Mesendoderm (in vitro differentiated cells): ENCODE results near the gene RIPK3.
A peak's percentile ranks its signal among the peaks of the same experiment; 100 is the strongest.

Experiments
- DNase-seq: peaks from one replicate; pipeline ENCODE4 v3.0.0; 2013
- H2AK5ac ChIP-seq: 2 replicates; pipeline ENCODE4 v1.6.1; 2013; ENCODE audit warnings: low read length, inconsistent platforms
- H2BK120ac ChIP-seq: 2 replicates; pipeline ENCODE4 v1.6.1; 2013; ENCODE audit warnings: low read depth, mild to moderate bottlenecking, low read length, moderate library complexity, mixed read lengths
- H2BK15ac ChIP-seq: replicated peaks from 2 replicates; pipeline ENCODE4 v1.6.1; 2013; ENCODE audit warnings: low read depth, mild to moderate bottlenecking, moderate library complexity
- H2BK5ac ChIP-seq: 2 replicates; pipeline ENCODE4 v1.6.1; 2013; ENCODE audit warnings: low read length, inconsistent platforms
- H3K18ac ChIP-seq: 2 replicates; pipeline ENCODE4 v1.6.1; 2013; ENCODE audit warnings: mild to moderate bottlenecking, low read length, mixed read lengths
- H3K23ac ChIP-seq: one replicate; pipeline ENCODE4 v1.6.1; 2013; ENCODE audit warnings: low read length
- H3K27ac ChIP-seq: 2 replicates; pipeline ENCODE4 v1.5.1; 2013; ENCODE audit warnings: low read depth, mild to moderate bottlenecking, inconsistent platforms, low read length, moderate library complexity
- H3K27me3 ChIP-seq: 2 replicates; pipeline ENCODE4 v1.6.1; 2013; ENCODE audit warnings: low read length, control low read depth, mild to moderate bottlenecking, inconsistent platforms; ENCODE audit not compliant: insufficient read depth, poor library complexity
- H3K36me3 ChIP-seq: 2 replicates; pipeline ENCODE4 v1.6.1; 2013; ENCODE audit warnings: low read length, inconsistent platforms; ENCODE audit not compliant: control insufficient read depth, insufficient read depth
- H3K4ac ChIP-seq: one replicate; pipeline ENCODE4 v1.6.1; 2013; ENCODE audit warnings: low read depth, mild to moderate bottlenecking, low read length, moderate library complexity
- H3K4me1 ChIP-seq: 2 replicates; pipeline ENCODE4 v1.6.1; 2013; ENCODE audit warnings: low read depth, low read length, inconsistent platforms; ENCODE audit not compliant: control insufficient read depth
- H3K4me2 ChIP-seq: 2 replicates; pipeline ENCODE4 v1.6.1; 2013; ENCODE audit warnings: low read length
- H3K4me3 ChIP-seq: 2 replicates; pipeline ENCODE4 v1.5.1; 2013; ENCODE audit warnings: mild to moderate bottlenecking, low read length
- H3K56ac ChIP-seq: one replicate; pipeline ENCODE4 v1.6.1; 2013; ENCODE audit warnings: low read length
- H3K79me1 ChIP-seq: 2 replicates; pipeline ENCODE4 v1.6.1; 2013; ENCODE audit warnings: low read length, inconsistent platforms
- H3K79me2 ChIP-seq: 2 replicates; pipeline ENCODE4 v1.6.1; 2013; ENCODE audit warnings: mild to moderate bottlenecking, low read length; ENCODE audit not compliant: control insufficient read depth, insufficient read depth
- H3K9ac ChIP-seq: 2 replicates; pipeline ENCODE4 v1.6.1; 2013; ENCODE audit warnings: low read length, inconsistent platforms
- H4K5ac ChIP-seq: one replicate; pipeline ENCODE4 v1.6.1; 2013; ENCODE audit warnings: low read length
- H4K8ac ChIP-seq: one replicate; pipeline ENCODE4 v1.6.1; 2013; ENCODE audit warnings: low read depth, mild to moderate bottlenecking, control low read depth, low read length, moderate library complexity
- WGBS: extraction: QIAGEN DNeasy Blood & Tissue Kit; methylation state at CpG from one replicate; pipeline ENCODE4 v1.1.7; 2013; ENCODE audit warnings: low lambda C conversion rate, missing lambda C conversion rate; ENCODE audit not compliant: insufficient coverage; ENCODE audit errors: extremely low coverage; 5-methylcytosine and 5-hydroxymethylcytosine counted together

The RIPK3 gene

DNA sequence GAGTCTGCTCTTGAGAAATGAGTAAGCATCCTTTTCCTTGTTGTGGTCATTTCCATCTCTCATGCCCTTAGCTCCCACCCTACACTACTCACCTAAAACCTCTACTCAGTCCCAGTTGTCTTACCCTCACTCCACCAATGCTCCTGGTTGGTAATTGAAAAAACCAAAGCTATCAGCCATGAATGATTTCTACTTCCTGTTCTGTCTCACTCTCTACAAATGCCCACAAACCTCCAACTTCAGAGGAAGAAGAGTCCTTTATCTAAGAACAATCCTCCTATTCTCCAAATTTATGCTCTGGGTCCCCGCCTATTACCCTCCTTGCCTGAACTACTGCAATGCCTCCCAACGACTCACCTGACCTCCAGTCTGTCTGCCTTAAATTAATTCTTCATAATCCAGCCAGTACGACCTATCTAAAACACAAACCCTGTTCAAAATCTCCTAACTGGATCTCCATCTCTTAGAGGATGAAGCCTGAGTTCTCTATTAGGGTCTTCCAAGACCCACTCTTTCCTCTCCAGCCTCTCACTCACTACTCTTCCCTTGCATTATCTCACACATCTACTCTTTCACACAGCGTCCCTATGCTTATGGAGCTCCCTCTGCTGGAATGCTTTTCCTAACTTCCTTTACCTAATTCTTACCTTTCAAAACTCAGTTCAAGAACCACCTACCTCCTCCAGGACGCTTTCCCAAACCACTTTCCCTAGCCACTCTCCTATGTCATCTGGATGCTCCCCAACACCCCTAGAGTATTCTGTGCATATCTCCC, 42.4 kb downstream of the RIPK3 start:
- H3K4ac ChIP-seq, result no peak overlapping the region
- peaks cover 15% of the 10 kb centered on the region for H3K79me1 ChIP-seq
- no peak overlapping the region for H2BK15ac ChIP-seq
- H3K56ac ChIP-seq, result no peak overlapping the region
- DNase-seq, result peak; percentile 85
- H3K79me2 ChIP-seq, result peaks cover 10% of the 10 kb centered on the region
- H3K27ac ChIP-seq, result no peak overlapping the region
- H3K23ac ChIP-seq, result no peak overlapping the region
- H3K4me3 ChIP-seq, result no peak overlapping the region
- no peak overlapping the region for H4K8ac ChIP-seq
- no peak overlapping the region for H4K5ac ChIP-seq
- H2AK5ac ChIP-seq, result no peak overlapping the region
- no peak overlapping the region for H2BK5ac ChIP-seq
- peaks cover 2% of the 10 kb centered on the region for H3K36me3 ChIP-seq
- no peaks in the 10 kb centered on the region for H3K27me3 ChIP-seq
- no peak overlapping the region for H2BK120ac ChIP-seq
- no peak overlapping the region for H3K18ac ChIP-seq
- H3K9ac ChIP-seq, result no peak overlapping the region
- H3K4me1 ChIP-seq, result peaks cover 8% of the 10 kb centered on the region
- no peak overlapping the region for H3K4me2 ChIP-seq
- WGBS, result no CpG with 5 or more reads among the region's 5 CpGs

DNA sequence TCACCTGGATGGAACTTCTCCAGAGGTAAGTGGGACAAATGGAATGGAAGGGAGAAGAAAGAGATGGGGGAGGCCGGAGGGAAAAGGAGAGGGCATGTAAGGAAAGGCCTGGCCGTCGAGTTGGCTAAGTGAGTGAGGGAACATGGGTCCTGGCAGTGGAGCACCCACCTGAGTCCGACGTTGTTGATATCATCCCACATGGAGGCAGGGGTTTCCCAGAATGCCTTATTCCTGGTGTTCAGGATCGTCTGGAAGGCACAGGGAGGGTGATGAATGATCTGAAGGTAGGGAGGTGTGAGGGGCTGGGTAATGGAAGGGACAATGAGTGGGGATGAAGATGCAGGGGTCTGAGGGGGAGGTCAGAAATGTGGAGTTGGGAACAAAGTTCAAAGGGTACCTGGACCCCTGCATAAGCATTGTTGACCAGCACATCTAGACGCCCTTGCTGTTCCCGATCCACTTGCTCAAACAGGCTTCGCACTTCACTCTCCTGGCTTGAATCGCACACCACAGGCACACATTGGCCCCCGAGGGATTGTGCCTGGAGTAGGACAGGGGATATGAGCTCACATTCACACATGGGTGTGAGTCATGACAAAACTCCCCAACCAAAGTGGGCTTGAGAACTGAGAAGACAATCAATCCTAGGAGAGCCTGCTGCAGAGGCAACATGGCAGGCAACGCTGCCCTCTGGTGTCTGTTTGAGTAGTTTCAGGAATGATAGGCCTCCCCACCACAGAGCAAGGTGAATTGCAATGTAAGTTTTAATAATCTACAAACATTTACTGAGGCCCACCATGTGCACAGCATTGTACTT, 43.2 kb downstream of the RIPK3 start:
- H4K8ac ChIP-seq, result no peak overlapping the region
- no peak overlapping the region for H2BK15ac ChIP-seq

DNA sequence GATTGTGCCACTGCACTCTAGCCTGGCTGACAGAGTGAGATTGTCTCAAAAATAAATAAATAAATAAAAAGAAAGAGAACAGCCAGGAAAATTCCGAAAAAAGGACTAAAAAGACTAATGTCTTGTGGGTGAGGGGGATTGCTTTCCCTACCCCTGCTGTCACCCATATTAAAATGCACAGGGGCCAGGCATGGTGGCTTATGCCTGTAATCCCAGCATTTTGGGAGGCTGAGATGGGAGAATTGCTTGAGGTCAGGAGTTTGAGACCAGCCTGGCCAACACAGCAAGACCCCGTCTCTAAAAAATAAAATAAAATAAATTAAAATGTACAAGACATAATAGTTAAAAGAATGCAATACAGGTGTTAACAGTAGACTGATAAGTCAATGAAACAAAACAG, 46.3 kb downstream of the RIPK3 start:
- no peak overlapping the region for H2AK5ac ChIP-seq

More for the DNA sequence above, 43.2 kb downstream of the RIPK3 start:
- Histone ChIP-seq H2BK120ac (no peak overlapping the region), H3K4ac (no peak overlapping the region), H3K56ac (peak overlapping the region; percentile 63), H3K4me2 (no peak overlapping the region), H3K4me3 (no peak overlapping the region), H3K79me1 (peaks cover 14% of the 10 kb centered on the region), H3K23ac (no peak overlapping the region), H2BK5ac (no peak overlapping the region), H3K79me2 (peaks cover 10% of the 10 kb centered on the region), H4K5ac (no peak overlapping the region), H3K36me3 (no peaks in the 10 kb centered on the region), H3K18ac (no peak overlapping the region), H3K27me3 (no peaks in the 10 kb centered on the region), H3K4me1 (peaks cover 8% of the 10 kb centered on the region), H3K27ac (no peak overlapping the region), H2AK5ac (no peak overlapping the region), H3K9ac (peak overlapping the region; percentile 24)
- DNase-seq, result peak; percentile 97
- WGBS, result no CpG with 5 or more reads among the region's 12 CpGs

DNA sequence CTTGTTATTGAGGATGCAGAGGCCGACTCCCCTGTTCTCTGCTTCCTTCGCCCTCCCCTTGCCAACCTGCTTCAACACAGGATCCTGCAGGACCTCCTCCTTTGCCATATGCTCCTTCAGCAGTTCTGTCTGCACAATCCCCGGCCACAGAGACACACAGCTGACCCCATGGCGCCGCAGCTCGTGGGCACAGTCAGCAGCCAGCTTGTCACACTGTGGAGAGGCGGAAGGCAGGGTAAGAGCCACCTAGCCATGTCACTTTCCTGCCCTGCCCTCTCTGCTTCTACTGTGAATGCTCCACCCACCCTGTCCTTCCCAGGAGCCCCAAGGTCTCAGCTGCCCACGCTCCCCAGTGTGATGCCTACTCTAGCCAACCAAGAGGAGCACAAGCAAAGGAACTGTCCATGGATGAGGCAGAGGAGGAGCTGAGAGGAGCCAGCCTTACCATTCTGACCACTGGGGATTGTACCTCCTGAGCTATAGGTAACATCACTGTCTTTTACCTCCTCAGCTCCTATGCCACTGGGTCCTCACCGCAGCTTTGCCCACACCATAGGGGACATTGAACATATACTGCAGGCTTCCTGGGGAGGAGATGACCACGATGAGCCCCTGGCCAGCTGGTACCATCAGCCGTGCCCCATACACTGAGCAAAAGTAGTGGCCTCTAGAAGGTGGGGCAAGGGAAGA, 47.5 kb downstream of the RIPK3 start:
- no peak overlapping the region for H3K4me3 ChIP-seq
- H3K27ac ChIP-seq, result no peak overlapping the region
- no peaks in the 10 kb centered on the region for H3K79me2 ChIP-seq
- no peaks in the 10 kb centered on the region for H3K27me3 ChIP-seq
- no peak overlapping the region for H3K9ac ChIP-seq
- H3K4ac ChIP-seq, result no peak overlapping the region
- H2BK120ac ChIP-seq, result no peak overlapping the region
- H3K23ac ChIP-seq, result no peak overlapping the region
- no peaks in the 10 kb centered on the region for H3K4me1 ChIP-seq
- H3K4me2 ChIP-seq, result no peak overlapping the region
- peaks cover 2% of the 10 kb centered on the region for H3K36me3 ChIP-seq
- H4K8ac ChIP-seq, result no peak overlapping the region
- no peak overlapping the region for H3K18ac ChIP-seq
- H3K79me1 ChIP-seq, result no peaks in the 10 kb centered on the region
- no peak for DNase-seq
- H2BK15ac ChIP-seq, result no peak overlapping the region
- WGBS, result no CpG with 5 or more reads among the region's 11 CpGs
- H4K5ac ChIP-seq, result no peak overlapping the region
- no peak overlapping the region for H2BK5ac ChIP-seq
- no peak overlapping the region for H3K56ac ChIP-seq
- H2AK5ac ChIP-seq, result no peak overlapping the region

More for the DNA sequence above, 46.3 kb downstream of the RIPK3 start:
- H3K4ac ChIP-seq, result no peak overlapping the region
- no CpG with 5 or more reads among the region's 2 CpGs for WGBS
- H3K56ac ChIP-seq, result no peak overlapping the region
- no peaks in the 10 kb centered on the region for H3K79me1 ChIP-seq
- no peak overlapping the region for H3K4me2 ChIP-seq
- H3K27ac ChIP-seq, result no peak overlapping the region
- H3K4me1 ChIP-seq, result no peaks in the 10 kb centered on the region
- H3K36me3 ChIP-seq, result peaks cover 2% of the 10 kb centered on the region
- no peaks in the 10 kb centered on the region for H3K27me3 ChIP-seq
- no peak overlapping the region for H3K23ac ChIP-seq
- H3K79me2 ChIP-seq, result no peaks in the 10 kb centered on the region
- no peak overlapping the region for H3K9ac ChIP-seq
- no peak overlapping the region for H4K5ac ChIP-seq
- H3K4me3 ChIP-seq, result no peak overlapping the region
- H2BK15ac ChIP-seq, result no peak overlapping the region
- no peak for DNase-seq
- no peak overlapping the region for H2BK5ac ChIP-seq
- H4K8ac ChIP-seq, result no peak overlapping the region
- H3K18ac ChIP-seq, result no peak overlapping the region
- no peak overlapping the region for H2BK120ac ChIP-seq

DNA sequence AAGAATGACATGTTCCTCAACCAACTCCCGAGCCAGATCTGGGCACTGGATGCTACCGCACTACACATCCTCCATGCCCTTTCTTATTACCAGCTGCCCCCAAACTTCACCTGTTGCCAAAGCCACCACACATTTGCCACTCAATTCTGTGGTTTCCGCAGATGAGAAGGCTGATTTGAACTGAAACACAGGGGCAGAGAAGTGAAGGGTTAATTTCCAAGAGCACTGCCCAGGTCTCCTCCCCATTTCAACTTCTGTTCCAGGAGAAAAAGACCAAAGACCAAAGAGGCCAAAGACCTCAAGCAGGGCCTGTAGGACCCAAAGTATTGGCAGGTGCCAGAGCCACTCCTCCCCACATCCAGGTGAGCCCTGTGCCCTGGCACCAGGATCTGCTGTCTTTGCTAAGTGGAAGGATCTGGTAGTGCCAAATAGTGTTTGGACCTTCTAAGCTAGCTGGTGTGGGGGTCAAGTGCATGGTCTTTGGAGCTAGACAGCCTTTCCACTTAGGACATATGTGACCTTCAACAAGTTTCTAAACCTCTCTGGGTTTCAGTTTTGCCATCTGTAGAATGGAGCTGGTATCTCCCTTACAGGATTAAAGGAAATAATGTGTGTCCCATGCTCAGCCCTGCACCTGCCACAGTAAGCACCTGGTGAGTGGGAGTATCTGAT, 48.2 kb downstream of the RIPK3 start:
- no peaks in the 10 kb centered on the region for H3K27me3 ChIP-seq
- no peak overlapping the region for H3K4me2 ChIP-seq
- no peak overlapping the region for H3K9ac ChIP-seq
- H2BK120ac ChIP-seq, result no peak overlapping the region
- no peaks in the 10 kb centered on the region for H3K79me2 ChIP-seq
- H2AK5ac ChIP-seq, result no peak overlapping the region
- no peak overlapping the region for H3K56ac ChIP-seq
- peaks cover 2% of the 10 kb centered on the region for H3K36me3 ChIP-seq
- no CpG with 5 or more reads among the region's 3 CpGs for WGBS
- H3K23ac ChIP-seq, result no peak overlapping the region
- H3K18ac ChIP-seq, result no peak overlapping the region
- DNase-seq, result no peak
- no peak overlapping the region for H4K5ac ChIP-seq
- no peaks in the 10 kb centered on the region for H3K79me1 ChIP-seq
- H4K8ac ChIP-seq, result no peak overlapping the region
- H2BK5ac ChIP-seq, result no peak overlapping the region
- H2BK15ac ChIP-seq, result no peak overlapping the region
- no peak overlapping the region for H3K4me3 ChIP-seq
- H3K27ac ChIP-seq, result no peak overlapping the region
- no peak overlapping the region for H3K4ac ChIP-seq
- H3K4me1 ChIP-seq, result no peaks in the 10 kb centered on the region
